Astrocyte (in vitro differentiated cells and primary cell): ENCODE data around the gene IARS2. TPM values are rescaled to one million over a fixed set of nuclear protein-coding genes. Genes with fewer than 3 reads are reported as not detected.

Source experiments
- DNase-seq: peaks from one replicate; pipeline ENCODE4 v3.0.0-alpha.2; 2010; ENCODE audit warnings: low read depth
- FAIRE-seq: peaks from 2 replicates; lab custom pipeline; 2011; peaks lifted over from hg19 to GRCh38; lab: Jason Lieb, UNC
- H2AFZ ChIP-seq: 2 replicates; pipeline ENCODE4 v1.6.0; 2012; ENCODE audit warnings: low read depth, low read length, inconsistent platforms
- H3K27ac ChIP-seq: 2 replicates; pipeline ENCODE4 v1.5.1; 2011; ENCODE audit warnings: low read depth, low read length, inconsistent platforms
- H3K27me3 ChIP-seq: 2 replicates; pipeline ENCODE4 v1.6.0; 2011; ENCODE audit warnings: low read length, inconsistent platforms; ENCODE audit not compliant: insufficient read depth
- H3K36me3 ChIP-seq: 2 replicates; pipeline ENCODE4 v1.5.1; 2011; ENCODE audit warnings: low read length, inconsistent platforms; ENCODE audit not compliant: insufficient read depth
- H3K4me1 ChIP-seq: 2 replicates; pipeline ENCODE4 v1.5.1; 2011; ENCODE audit warnings: low read length, inconsistent platforms; ENCODE audit not compliant: insufficient read depth
- H3K4me2 ChIP-seq: 2 replicates; pipeline ENCODE4 v1.6.0; 2012; ENCODE audit warnings: low read length, inconsistent platforms
- H3K4me3 ChIP-seq: 2 replicates; pipeline ENCODE4 v1.5.1; 2011; ENCODE audit warnings: low read depth, mild to moderate bottlenecking, low read length, inconsistent platforms; ENCODE audit not compliant: insufficient read depth
- H3K79me2 ChIP-seq: 2 replicates; pipeline ENCODE4 v1.6.0; 2012; ENCODE audit warnings: mild to moderate bottlenecking, low read length, inconsistent platforms; ENCODE audit not compliant: insufficient read depth
- H3K9ac ChIP-seq: 2 replicates; pipeline ENCODE4 v1.6.0; 2012; ENCODE audit warnings: mild to moderate bottlenecking, low read length, inconsistent platforms
- H3K9me3 ChIP-seq: 2 replicates; pipeline ENCODE4 v1.5.1; 2012; ENCODE audit warnings: low read depth, mild to moderate bottlenecking, low read length, inconsistent platforms; ENCODE audit not compliant: insufficient read depth
- H4K20me1 ChIP-seq: 2 replicates; pipeline ENCODE4 v1.6.0; 2012; ENCODE audit warnings: low read length, inconsistent platforms; ENCODE audit not compliant: insufficient read depth
- H3K27ac Mint-ChIP-seq: one replicate; pipeline ENCODE4 v1.8.0; 2021; ENCODE audit warnings: mild to moderate bottlenecking, mixed read lengths; ENCODE audit not compliant: unreplicated experiment
- H3K27me3 Mint-ChIP-seq: one replicate; pipeline ENCODE4 v1.8.0; 2021; ENCODE audit warnings: low read depth, mixed read lengths; ENCODE audit not compliant: unreplicated experiment
- H3K36me3 Mint-ChIP-seq: one replicate; pipeline ENCODE4 v1.8.0; 2021; ENCODE audit warnings: low read depth, mixed read lengths; ENCODE audit not compliant: unreplicated experiment
- H3K4me1 Mint-ChIP-seq: one replicate; pipeline ENCODE4 v1.8.0; 2021; ENCODE audit warnings: low read depth, mixed read lengths; ENCODE audit not compliant: unreplicated experiment
- H3K4me3 Mint-ChIP-seq: one replicate; pipeline ENCODE4 v1.8.0; 2021; ENCODE audit warnings: mild to moderate bottlenecking, moderate library complexity, mixed read lengths; ENCODE audit not compliant: unreplicated experiment
- H3K9me3 Mint-ChIP-seq: one replicate; pipeline ENCODE4 v1.8.0; 2021; ENCODE audit warnings: mild to moderate bottlenecking, mixed read lengths; ENCODE audit not compliant: unreplicated experiment
- CTCF ChIP-seq: IDR thresholded peaks from 2 replicates; pipeline ENCODE4 v1.5.1; 2011; ENCODE audit warnings: low read depth, mild to moderate bottlenecking, inconsistent platforms, low read length, moderate library complexity; ENCODE audit not compliant: insufficient read depth
- EZH2 ChIP-seq: IDR thresholded peaks from 2 replicates; pipeline ENCODE4 v1.6.1; 2012; ENCODE audit warnings: mild to moderate bottlenecking, low read length, inconsistent platforms; ENCODE audit not compliant: insufficient read depth
- total RNA-seq: library from RNA; stranded (reverse); gene quantifications from 2 replicates; pipeline ENCODE4 v1.2.1, GENCODE V29; 2021

IARS2 gene
- total RNA-seq, 1 donor from 2014 or later: 55.1 TPM

GRCh38 chr1:220159041-220159440, 65.1 kb downstream of the IARS2 start:
- TF ChIP-seq EZH2 (no peak), CTCF (no peak)
- H3K4me1 Mint-ChIP-seq: no peaks in the 10 kb centered on the region
- peaks cover 1% of the 10 kb centered on the region for H4K20me1 ChIP-seq
- H3K27ac ChIP-seq: no peak overlapping the region
- H3K4me3 ChIP-seq: no peak overlapping the region
- no peaks in the 10 kb centered on the region for H3K79me2 ChIP-seq
- no peaks in the 10 kb centered on the region for H3K27me3 Mint-ChIP-seq
- H3K27me3 ChIP-seq: no peaks in the 10 kb centered on the region
- H3K4me2 ChIP-seq: no peak overlapping the region
- DNase-seq (no peak), FAIRE-seq (no peak)
- no peak overlapping the region for H3K9ac ChIP-seq
- peaks cover 41% of the 10 kb centered on the region for H3K36me3 ChIP-seq
- peaks cover 14% of the 10 kb centered on the region for H3K36me3 Mint-ChIP-seq
- H2AFZ ChIP-seq: no peak overlapping the region
- no peaks in the 10 kb centered on the region for H3K4me1 ChIP-seq
- no peaks in the 10 kb centered on the region for H3K9me3 ChIP-seq
- H3K4me3 Mint-ChIP-seq: no peak overlapping the region
- H3K27ac Mint-ChIP-seq: no peak overlapping the region
- no peaks in the 10 kb centered on the region for H3K9me3 Mint-ChIP-seq

- no peaks in the 10 kb centered on the region for H3K9me3 ChIP-seq
- H3K4me2 ChIP-seq: no peak overlapping the region
- Mint-ChIP-seq H3K4me1 (no peaks in the 10 kb centered on the region), H3K36me3 (peaks cover 13% of the 10 kb centered on the region), H3K27me3 (no peaks in the 10 kb centered on the region), H3K4me3 (no peak overlapping the region), H3K27ac (no peak overlapping the region), H3K9me3 (no peaks in the 10 kb centered on the region)
- no peak overlapping the region for H3K27ac ChIP-seq
- H3K4me1 ChIP-seq: no peaks in the 10 kb centered on the region
- H3K27me3 ChIP-seq: no peaks in the 10 kb centered on the region
- no peak overlapping the region for H3K4me3 ChIP-seq
- TF ChIP-seq EZH2 (no peak), CTCF (no peak)
- DNase-seq (no peak), FAIRE-seq (no peak)
- H3K9ac ChIP-seq: no peak overlapping the region
- H3K36me3 ChIP-seq: peaks cover 34% of the 10 kb centered on the region
- H3K79me2 ChIP-seq: no peaks in the 10 kb centered on the region
- H4K20me1 ChIP-seq: peaks cover 3% of the 10 kb centered on the region
- no peak overlapping the region for H2AFZ ChIP-seq
Observed at GRCh38 chr1:220160027-220160426, 66.1 kb downstream of the IARS2 start.

- peaks cover 36% of the 10 kb centered on the region for H3K36me3 ChIP-seq
Observed at GRCh38 chr1:220164116-220164515, 70.2 kb downstream of the IARS2 start.

More at GRCh38 chr1:220164116-220164515, 70.2 kb downstream of the IARS2 start:
- TF ChIP-seq EZH2 (no peak), CTCF (no peak)
- H3K4me1 Mint-ChIP-seq: no peaks in the 10 kb centered on the region
- no peak for DNase-seq
- FAIRE-seq: no peak
- no peak overlapping the region for H3K4me3 Mint-ChIP-seq
- no peaks in the 10 kb centered on the region for H3K27me3 Mint-ChIP-seq
- Histone ChIP-seq H3K27me3 (no peaks in the 10 kb centered on the region), H3K4me2 (no peak overlapping the region), H3K27ac (no peak overlapping the region), H3K9me3 (no peaks in the 10 kb centered on the region), H4K20me1 (peaks cover 3% of the 10 kb centered on the region), H3K9ac (no peak overlapping the region), H2AFZ (no peak overlapping the region), H3K4me3 (no peak overlapping the region), H3K4me1 (no peaks in the 10 kb centered on the region), H3K79me2 (no peaks in the 10 kb centered on the region)
- H3K9me3 Mint-ChIP-seq: no peaks in the 10 kb centered on the region
- H3K27ac Mint-ChIP-seq: no peak overlapping the region
- peaks cover 2% of the 10 kb centered on the region for H3K36me3 Mint-ChIP-seq
